Activated T-cell treated with anti-CD3 and anti-CD28 coated beads, Interleukin-2, amount 50 U/mL, for 4 hours (primary cell): ENCODE data around the gene SULT1A1. TPM values are rescaled to one million over a fixed set of nuclear protein-coding genes. Genes with fewer than 3 reads are reported as not detected.
"Not testable (repeated sequence)": the region's sequence is repeated elsewhere in the genome, so short reads cannot be mapped to it uniquely, and the experiment has no call there.

Experiments
- ATAC-seq, 2 donors: fragments of 200-7000 bp; cut with Tn5 transposase; one replicate each; pipeline ENCODE4 v1.10.0; 2021
- DNase-seq: peaks from one replicate; pipeline ENCODE4 v3.0.0-alpha.2; 2020
- H3K27me3 Mint-ChIP-seq: one replicate; pipeline ENCODE4 v1.8.0; 2021; ENCODE audit warnings: low read depth, mixed read lengths
- H3K36me3 Mint-ChIP-seq: one replicate; pipeline ENCODE4 v1.8.0; 2022; ENCODE audit warnings: mixed read lengths; ENCODE audit not compliant: insufficient read depth
- H3K4me1 Mint-ChIP-seq: one replicate; pipeline ENCODE4 v1.8.0; 2021; ENCODE audit warnings: low read depth, mixed read lengths
- H3K4me3 Mint-ChIP-seq: one replicate; pipeline ENCODE4 v1.8.0; 2021; ENCODE audit warnings: mild to moderate bottlenecking, moderate library complexity, mixed read lengths
- H3K9me3 Mint-ChIP-seq: one replicate; pipeline ENCODE4 v1.8.0; 2021; ENCODE audit warnings: mixed read lengths
- total RNA-seq, 3 donors: library from RNA; stranded (reverse); gene quantifications; one replicate each; pipeline ENCODE4 v1.2.1, GENCODE V29; 2021

The SULT1A1 gene
- total RNA-seq, 3 donors from 2014 or later = 4.8 to 5.5 (median 5.0) TPM

- peaks cover 11% of the 10 kb centered on the region for H3K9me3 Mint-ChIP-seq
- H3K4me3 Mint-ChIP-seq, H3K27me3 Mint-ChIP-seq, ATAC-seq, DNase-seq: not testable (repeated sequence)
- peaks cover 14% of the 10 kb centered on the region for H3K36me3 Mint-ChIP-seq
- H3K4me1 Mint-ChIP-seq = peaks cover 21% of the 10 kb centered on the region
Observed at GRCh38 chr16:28566233-28566925, 43.5 kb downstream of the SULT1A1 start.

GRCh38 chr16:28563218-28563617 is 46.6 kb downstream of the SULT1A1 start:
- no peak overlapping the region for H3K4me3 Mint-ChIP-seq
- DNase-seq = no peak
- peaks cover 11% of the 10 kb centered on the region for H3K9me3 Mint-ChIP-seq
- peaks cover 22% of the 10 kb centered on the region for H3K4me1 Mint-ChIP-seq
- no peak for ATAC-seq
- H3K27me3 Mint-ChIP-seq = no peaks in the 10 kb centered on the region
- H3K36me3 Mint-ChIP-seq = peaks cover 20% of the 10 kb centered on the region

- H3K36me3 Mint-ChIP-seq = peaks cover 18% of the 10 kb centered on the region
- peaks cover 6% of the 10 kb centered on the region for H3K9me3 Mint-ChIP-seq
- ATAC-seq (no peak), DNase-seq (no peak)
- H3K4me1 Mint-ChIP-seq = peaks cover 22% of the 10 kb centered on the region
- H3K27me3 Mint-ChIP-seq = no peaks in the 10 kb centered on the region
- no peak overlapping the region for H3K4me3 Mint-ChIP-seq
Observed at GRCh38 chr16:28562199-28562598, 47.6 kb downstream of the SULT1A1 start.

GRCh38 chr16:28561557-28562187 is 48.2 kb downstream of the SULT1A1 start:
- H3K4me1 Mint-ChIP-seq = peaks cover 26% of the 10 kb centered on the region
- peaks cover 18% of the 10 kb centered on the region for H3K36me3 Mint-ChIP-seq
- no peak for ATAC-seq

GRCh38 chr16:28558456-28558855 is 51.4 kb downstream of the SULT1A1 start:
- DNase-seq (no peak), ATAC-seq (no peak)
- no peaks in the 10 kb centered on the region for H3K9me3 Mint-ChIP-seq
- H3K4me1 Mint-ChIP-seq = peaks cover 38% of the 10 kb centered on the region
- H3K36me3 Mint-ChIP-seq = peaks cover 12% of the 10 kb centered on the region
- H3K4me3 Mint-ChIP-seq = no peak overlapping the region
- no peaks in the 10 kb centered on the region for H3K27me3 Mint-ChIP-seq

More at GRCh38 chr16:28561557-28562187, 48.2 kb downstream of the SULT1A1 start:
- Mint-ChIP-seq H3K9me3 (peaks cover 4% of the 10 kb centered on the region), H3K4me3 (no peak overlapping the region), H3K27me3 (no peaks in the 10 kb centered on the region)
- no peak for DNase-seq

GRCh38 chr16:28556914-28557320 is 52.9 kb downstream of the SULT1A1 start:
- Mint-ChIP-seq H3K4me1 (peaks cover 32% of the 10 kb centered on the region), H3K27me3 (no peaks in the 10 kb centered on the region), H3K36me3 (peaks cover 12% of the 10 kb centered on the region), H3K4me3 (no peak overlapping the region), H3K9me3 (no peaks in the 10 kb centered on the region)
- DNase-seq (no peak), ATAC-seq (no peak)

- Mint-ChIP-seq H3K4me3 (no peak overlapping the region), H3K4me1 (peaks cover 28% of the 10 kb centered on the region), H3K27me3 (no peaks in the 10 kb centered on the region), H3K36me3 (peaks cover 12% of the 10 kb centered on the region), H3K9me3 (no peaks in the 10 kb centered on the region)
- ATAC-seq (peak; percentile 25 to 29), DNase-seq (no peak)
Observed at GRCh38 chr16:28555561-28555960, 54.3 kb downstream of the SULT1A1 start.

Other genes with a start within 250 kb of the SULT1A1 start
- 1 to 10 TPM in 1 of 3 donors, under 1 TPM in 1, not detected in 1; 0.81 to 1.4 TPM for gene NPIPB6, start 246.5 kb downstream of the SULT1A1 start, total RNA-seq
- gene EIF3CL, start 206.2 kb downstream of the SULT1A1 start, total RNA-seq = 100 to 1,000 TPM; 148 to 270 (median 236) TPM
- not detected for gene NPIPB7, start 137.7 kb downstream of the SULT1A1 start, total RNA-seq
- gene CLN3, start 118.0 kb downstream of the SULT1A1 start, total RNA-seq = 10 to 100 TPM; 25.9 to 26.0 (median 25.9) TPM
- 1 to 10 TPM; 2.3 to 3.0 (median 2.7) TPM for gene APOBR, start 115.4 kb downstream of the SULT1A1 start, total RNA-seq
- under 1 TPM in 2 of 3 donors, not detected in 1; 0.21 to 0.41 TPM for gene IL27, start 103.2 kb downstream of the SULT1A1 start, total RNA-seq
- gene NUPR1, start 71.1 kb downstream of the SULT1A1 start, total RNA-seq = under 1 TPM; 0.28 to 0.63 (median 0.37) TPM
- 10 to 100 TPM; 40.3 to 44.5 (median 42.1) TPM for gene SGF29, start 56.1 kb downstream of the SULT1A1 start, total RNA-seq
- not detected for gene SULT1A2, start 13.0 kb downstream of the SULT1A1 start, total RNA-seq
- gene NPIPB8, start 28.0 kb upstream of the SULT1A1 start, total RNA-seq = under 1 TPM in 1 of 3 donors, not detected in 2; 0.26 TPM
- 1,000 to 10,000 TPM; 1,034 to 1,401 (median 1,284) TPM for gene EIF3C, start 101.4 kb upstream of the SULT1A1 start, total RNA-seq
- 1 to 10 TPM in 1 of 3 donors, under 1 TPM in 2; 0.66 to 1.8 (median 0.87) TPM for gene NPIPB9, start 141.7 kb upstream of the SULT1A1 start, total RNA-seq
- 100 to 1,000 TPM; 315 to 351 (median 325) TPM for gene ATXN2L, start 213.0 kb upstream of the SULT1A1 start, total RNA-seq
- gene TUFM, start 236.3 kb upstream of the SULT1A1 start, total RNA-seq = 100 to 1,000 TPM; 459 to 515 (median 499) TPM